GM19025 (cell line): ENCODE results near the gene COL11A1.
"Not testable (repeated sequence)": the region's sequence is repeated elsewhere in the genome, so short reads cannot be mapped to it uniquely, and the experiment has no call there.

Source experiments
- ATAC-seq: cut with Tn5 transposase; IDR thresholded peaks from one replicate; pipeline ENCODE4 v1.9.1; 2021; ENCODE audit warnings: mild to moderate bottlenecking, low read depth, moderate library complexity; ENCODE audit not compliant: unreplicated experiment

COL11A1 gene

GRCh38 chr1:102933362-102933761 is 175.0 kb downstream of the COL11A1 start:
- not testable (repeated sequence) for ATAC-seq

- ATAC-seq: no peak
Measured at GRCh38 chr1:102919659-102920058, 188.7 kb downstream of the COL11A1 start.

GRCh38 chr1:102901996-102902395 is 206.3 kb downstream of the COL11A1 start:
- no peak for ATAC-seq

GRCh38 chr1:102899935-102900334 is 208.4 kb downstream of the COL11A1 start:
- ATAC-seq: no peak

GRCh38 chr1:102897557-102897956 is 210.8 kb downstream of the COL11A1 start:
- no peak for ATAC-seq

- ATAC-seq: no peak
Measured at GRCh38 chr1:102896771-102897170, 211.6 kb downstream of the COL11A1 start.

GRCh38 chr1:102896286-102896685 is 212.0 kb downstream of the COL11A1 start:
- no peak for ATAC-seq

- no peak for ATAC-seq
Measured at GRCh38 chr1:102891868-102892625, 216.3 kb downstream of the COL11A1 start.

- no peak for ATAC-seq
Measured at GRCh38 chr1:102886638-102887037, 221.7 kb downstream of the COL11A1 start.

GRCh38 chr1:102884238-102884637 is 224.1 kb downstream of the COL11A1 start:
- ATAC-seq: no peak

- ATAC-seq: no peak
Measured at GRCh38 chr1:102879439-102879993, 228.8 kb downstream of the COL11A1 start.

GRCh38 chr1:102875756-102876155 is 232.6 kb downstream of the COL11A1 start:
- no peak for ATAC-seq

- no peak for ATAC-seq
Measured at GRCh38 chr1:102872526-102872925, 235.8 kb downstream of the COL11A1 start.

GRCh38 chr1:102872097-102872496 is 236.2 kb downstream of the COL11A1 start:
- no peak for ATAC-seq

GRCh38 chr1:102863704-102864103 is 244.6 kb downstream of the COL11A1 start:
- no peak for ATAC-seq

GRCh38 chr1:102861247-102861646 is 247.1 kb downstream of the COL11A1 start:
- no peak for ATAC-seq

- no peak for ATAC-seq
Measured at GRCh38 chr1:102858695-102859094, 249.6 kb downstream of the COL11A1 start.

- ATAC-seq: no peak
Measured at GRCh38 chr1:102857251-102857650, 251.1 kb downstream of the COL11A1 start.

- no peak for ATAC-seq
Measured at GRCh38 chr1:102853701-102854187, 254.6 kb downstream of the COL11A1 start.

- ATAC-seq: no peak
Measured at GRCh38 chr1:102853136-102853535, 255.2 kb downstream of the COL11A1 start.

- no peak for ATAC-seq
Measured at GRCh38 chr1:102852613-102853012, 255.7 kb downstream of the COL11A1 start.

- no peak for ATAC-seq
Measured at GRCh38 chr1:102851616-102852015, 256.7 kb downstream of the COL11A1 start.
